NOMO-1 (cell line): ENCODE measurements around the gene MTSS2.
"Not testable (repeated sequence)": the region's sequence is repeated elsewhere in the genome, so short reads cannot be mapped to it uniquely, and the experiment has no call there.

ENCODE experiments used
- DNase-seq, 2 experiments: peaks; one replicate each; lab custom pipeline; 2025; ENCODE audit not compliant: unreplicated experiment in 2 of 2; lab: John Stamatoyannopoulos, UW

Gene MTSS2

DNA sequence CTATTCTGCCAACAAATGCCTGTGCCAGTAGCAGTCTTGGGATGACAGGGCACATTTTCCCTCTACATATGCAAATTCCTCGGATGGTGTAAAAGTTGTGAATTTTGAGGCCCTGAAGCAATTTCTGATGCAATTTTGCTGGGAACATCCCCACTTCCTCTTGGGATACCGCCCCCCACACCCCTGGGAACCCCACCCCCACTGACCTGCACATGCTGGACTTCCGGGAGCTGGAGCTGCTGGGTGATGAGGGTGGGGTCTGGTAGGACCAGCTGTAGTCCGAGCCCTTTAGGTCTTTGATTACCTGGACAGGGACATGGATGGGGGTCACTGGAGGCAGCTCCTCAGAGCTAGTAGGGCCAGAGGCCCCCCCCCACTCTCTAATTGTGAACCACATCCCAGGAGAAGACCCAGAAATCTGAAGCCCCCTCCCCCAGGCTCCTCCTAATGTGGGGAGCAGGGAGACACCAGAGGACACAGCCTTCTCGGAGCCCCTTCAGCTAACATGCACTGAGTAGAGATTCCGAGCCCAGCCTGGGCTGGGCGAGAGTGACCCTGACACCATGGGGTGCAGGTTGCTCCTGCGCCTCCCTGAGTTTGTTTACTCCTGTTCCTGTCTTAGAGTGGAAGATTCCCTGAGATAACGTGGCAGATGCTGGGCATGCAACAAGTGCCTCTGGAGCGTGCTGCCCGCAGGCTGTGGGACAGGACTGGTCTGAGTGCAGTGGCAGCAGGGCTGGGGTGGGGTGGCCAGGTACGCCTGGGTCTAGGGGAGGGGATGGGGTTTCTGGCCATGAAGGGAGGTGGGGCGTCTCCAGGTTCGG lies 9.0 kb downstream of the MTSS2 start:
- DNase-seq = no peak

DNA sequence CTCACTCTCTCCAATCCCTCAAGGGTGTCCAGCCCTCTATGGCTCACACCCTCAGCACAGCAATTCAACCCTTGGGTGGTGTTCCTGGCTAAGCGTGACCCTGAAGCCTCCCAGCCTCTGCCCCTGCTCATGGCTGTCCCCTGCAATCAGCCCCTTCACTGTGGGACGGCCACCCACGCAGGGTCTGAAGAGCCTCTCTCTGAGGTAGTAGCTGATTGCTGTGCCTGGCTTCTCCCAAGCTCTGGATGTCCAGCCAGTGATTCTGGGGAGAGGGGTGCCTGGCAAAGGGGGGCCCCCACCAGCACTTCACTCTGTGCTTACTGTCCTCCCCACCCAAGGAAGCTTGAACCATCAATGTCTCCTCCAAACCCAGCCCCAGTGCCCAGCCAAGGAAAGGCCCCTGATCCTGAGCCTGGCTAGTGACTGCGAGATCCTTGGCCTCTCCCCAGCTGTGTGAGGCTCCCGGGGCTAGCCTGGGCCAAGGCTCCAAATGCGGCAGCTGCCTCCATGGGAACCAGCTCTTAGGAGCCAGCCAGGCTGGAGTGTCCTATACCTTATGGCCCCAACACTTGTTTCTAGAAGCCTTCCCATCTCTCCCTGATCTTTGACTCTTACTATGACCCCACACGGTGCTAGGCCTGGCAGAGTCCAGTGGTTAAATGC lies 9.9 kb downstream of the MTSS2 start:
- no peak for DNase-seq

- DNase-seq = no peak
Observed at GRCh38 chr16:70674221-70675014, 11.4 kb downstream of the MTSS2 start.

- DNase-seq = not testable (repeated sequence)
Observed at GRCh38 chr16:70670938-70671337, 14.9 kb downstream of the MTSS2 start.

- DNase-seq = no peak
Observed at GRCh38 chr16:70670175-70670574, 15.7 kb downstream of the MTSS2 start.

DNA sequence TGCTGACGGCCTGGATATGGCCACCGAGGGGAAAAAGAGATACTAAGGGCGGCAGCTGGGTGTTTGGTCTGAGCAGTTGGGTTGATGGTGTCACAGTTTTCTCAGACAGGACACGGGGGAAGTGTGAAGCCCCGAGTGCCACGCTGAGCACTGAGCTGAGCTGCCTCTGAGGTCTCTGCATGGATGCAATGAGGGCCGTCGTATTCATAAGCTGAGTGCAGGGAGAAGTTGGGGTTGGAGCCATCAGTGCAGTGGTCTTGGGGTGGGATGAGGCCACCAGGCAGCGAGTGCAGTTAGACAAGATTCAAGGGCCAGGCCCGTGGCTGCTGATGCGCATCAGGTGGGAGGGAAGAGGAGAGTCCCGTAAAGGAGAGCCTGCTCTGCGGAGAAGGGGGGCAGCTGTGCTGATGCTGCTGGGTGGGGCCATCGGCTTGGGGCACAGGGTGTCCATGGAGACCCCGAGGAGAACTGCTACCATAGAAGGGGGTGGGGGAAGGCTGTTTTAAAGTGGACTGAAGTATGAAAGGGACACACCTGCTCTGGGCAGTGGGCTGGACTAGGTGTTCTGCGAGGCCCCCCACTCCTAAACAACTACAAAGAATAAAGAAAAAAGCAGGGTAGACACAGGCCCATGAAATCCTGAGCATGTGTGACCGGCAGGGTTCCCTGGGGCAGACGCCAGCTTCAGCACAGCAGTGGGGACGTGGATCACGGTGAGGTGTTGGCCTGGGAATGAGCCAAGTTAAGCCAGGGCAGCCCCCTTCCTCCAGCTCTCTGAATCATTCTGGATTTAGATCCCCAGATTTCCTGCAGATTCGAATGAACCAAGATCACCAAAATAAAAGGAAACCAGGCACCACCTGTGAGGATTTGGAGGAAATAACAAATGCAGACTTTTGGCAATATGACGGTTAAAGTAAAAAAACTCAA lies 19.8 kb downstream of the MTSS2 start:
- DNase-seq = no peak

DNA sequence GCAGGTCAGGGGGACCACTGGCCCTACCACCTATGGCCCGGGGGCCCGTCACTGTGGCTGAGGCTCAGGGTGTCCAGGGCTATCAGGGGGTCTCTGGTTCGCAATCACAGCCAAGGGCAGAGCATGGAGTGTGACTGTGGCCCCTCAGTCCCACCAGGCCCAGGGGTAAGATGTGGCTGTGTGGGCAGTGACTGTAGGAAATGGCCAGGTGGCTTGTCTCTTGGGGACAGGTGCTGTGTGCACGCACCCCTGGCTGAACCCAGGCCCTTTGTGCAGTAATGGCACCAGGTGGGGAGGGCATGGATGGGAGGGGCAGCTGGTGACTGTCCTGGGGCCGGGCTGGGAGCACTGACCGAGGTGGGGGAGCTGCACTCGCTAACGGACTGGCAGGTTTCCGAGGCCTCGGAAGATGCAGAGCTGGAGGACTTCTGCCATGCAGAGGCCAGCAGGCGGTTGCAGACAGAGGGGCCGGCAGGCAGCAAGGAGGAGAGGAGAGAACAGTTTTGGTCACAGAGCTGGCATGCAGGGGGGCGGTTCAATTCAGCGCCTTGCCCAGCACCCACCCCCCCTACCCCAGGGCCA lies 20.6 kb downstream of the MTSS2 start:
- no peak for DNase-seq

DNA sequence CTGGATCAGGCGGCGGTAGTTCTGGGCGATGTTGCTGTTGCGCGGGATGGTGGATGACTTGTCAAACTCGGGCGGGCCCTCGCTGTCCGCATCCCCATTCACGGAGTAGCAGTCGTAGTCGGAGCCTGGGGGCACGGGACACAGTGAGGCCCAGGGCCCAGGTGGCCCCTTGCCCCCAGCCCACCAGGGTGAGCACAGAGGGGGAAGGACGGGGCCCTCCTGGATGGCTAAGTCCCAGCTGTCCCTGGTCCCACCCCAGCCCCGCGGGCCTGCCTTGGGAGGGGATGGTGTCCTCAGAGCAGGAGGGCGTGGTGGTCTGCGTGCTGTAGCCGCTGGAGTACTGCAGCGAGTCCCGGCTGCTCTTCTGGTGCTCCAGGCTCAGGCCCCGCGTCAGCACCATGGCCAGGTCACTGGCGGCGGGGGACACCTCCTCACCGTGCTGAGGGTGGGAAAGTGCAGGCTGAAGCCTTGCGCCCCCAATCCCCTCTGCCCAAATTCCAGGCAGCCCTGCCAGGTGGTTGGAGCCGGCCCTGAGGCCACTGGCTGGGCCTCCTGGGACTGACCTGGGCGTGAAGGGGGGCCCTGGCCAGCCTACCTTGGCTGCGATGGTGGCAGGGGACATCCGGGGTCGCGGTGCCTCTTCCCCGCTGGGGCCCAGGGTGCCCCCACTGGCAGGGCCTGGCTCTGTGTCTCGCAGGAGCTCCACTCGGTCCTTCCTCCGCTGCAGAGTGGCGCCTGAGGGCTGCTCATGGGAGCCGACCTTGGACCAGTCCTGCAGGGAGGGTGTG lies 21.3 kb downstream of the MTSS2 start:
- no peak for DNase-seq

DNA sequence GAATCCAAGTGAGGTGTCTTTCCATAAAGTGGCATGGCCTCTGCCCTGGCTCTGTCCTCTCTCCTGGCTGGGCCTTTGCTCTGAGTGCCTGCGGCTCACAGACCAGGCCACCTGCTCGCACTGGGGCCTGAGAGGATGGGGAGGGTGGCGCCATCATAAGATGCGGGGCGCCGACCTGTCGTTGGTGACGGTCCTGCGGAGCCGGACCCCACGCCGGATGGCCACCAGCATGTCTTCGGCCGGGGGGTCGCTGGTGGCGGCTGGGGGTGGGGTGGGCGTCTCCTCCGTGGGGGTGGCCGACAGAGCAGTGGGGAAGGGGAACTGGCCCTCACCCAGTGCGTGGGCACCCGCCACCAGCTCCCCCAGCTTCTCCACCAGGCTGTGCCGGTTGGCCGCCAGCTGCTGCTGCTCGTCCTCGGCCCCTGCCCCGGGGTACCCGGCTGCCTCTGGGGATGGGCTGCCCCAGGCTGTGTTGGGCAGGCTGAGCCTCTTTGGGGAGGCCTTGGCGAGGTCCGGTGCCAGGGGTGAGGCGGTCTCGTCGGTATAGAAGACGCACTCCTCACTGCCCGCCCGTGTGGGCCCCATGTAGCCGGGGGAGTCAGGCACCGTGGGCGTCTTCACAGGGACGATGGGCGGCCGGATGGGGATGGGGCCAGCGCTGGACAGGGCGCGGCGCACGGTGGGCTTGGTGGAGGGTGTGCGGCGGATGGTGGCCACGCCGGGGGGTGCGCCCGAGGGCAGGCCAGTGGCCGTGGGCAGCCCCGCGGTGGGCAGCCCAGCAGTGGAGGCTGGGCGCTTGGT lies 22.1 kb downstream of the MTSS2 start:
- DNase-seq = no peak

- no peak for DNase-seq
Observed at GRCh38 chr16:70662991-70663523, 22.8 kb downstream of the MTSS2 start.

DNA sequence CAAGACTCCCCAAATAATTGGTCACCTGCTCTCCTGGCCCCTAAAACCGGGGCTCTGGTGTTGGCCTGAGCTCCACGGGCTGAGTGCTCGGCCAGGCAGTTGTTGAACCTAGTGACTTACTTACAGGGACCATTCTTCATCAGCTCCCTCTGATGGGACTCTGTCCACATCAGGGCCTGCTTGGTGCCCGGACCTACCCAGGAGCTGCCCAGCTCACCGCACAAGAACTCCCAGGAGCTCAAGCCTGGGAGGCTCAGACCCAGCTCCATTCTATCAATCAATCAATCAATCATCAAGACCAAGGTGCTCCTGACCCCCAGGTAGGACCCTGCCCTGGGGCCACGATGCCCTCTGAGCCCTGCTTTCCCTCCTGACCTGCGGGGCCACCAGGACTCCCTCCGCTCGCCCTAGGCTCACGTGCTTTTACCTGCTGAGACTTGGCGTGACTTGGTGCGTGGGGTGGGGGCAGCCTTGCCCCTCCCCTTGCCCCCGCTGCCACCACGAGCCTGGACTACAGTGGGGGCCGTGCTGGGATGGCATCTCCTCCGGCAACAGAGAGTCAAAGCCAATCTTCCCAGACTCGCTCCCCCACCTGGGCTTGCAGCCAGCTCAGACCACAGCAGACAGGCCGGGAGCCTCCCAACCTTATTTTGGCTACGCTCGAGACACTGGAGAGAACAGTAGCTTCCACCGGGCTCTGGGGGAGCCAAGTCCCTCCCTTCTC lies 23.8 kb downstream of the MTSS2 start:
- DNase-seq = no peak

DNA sequence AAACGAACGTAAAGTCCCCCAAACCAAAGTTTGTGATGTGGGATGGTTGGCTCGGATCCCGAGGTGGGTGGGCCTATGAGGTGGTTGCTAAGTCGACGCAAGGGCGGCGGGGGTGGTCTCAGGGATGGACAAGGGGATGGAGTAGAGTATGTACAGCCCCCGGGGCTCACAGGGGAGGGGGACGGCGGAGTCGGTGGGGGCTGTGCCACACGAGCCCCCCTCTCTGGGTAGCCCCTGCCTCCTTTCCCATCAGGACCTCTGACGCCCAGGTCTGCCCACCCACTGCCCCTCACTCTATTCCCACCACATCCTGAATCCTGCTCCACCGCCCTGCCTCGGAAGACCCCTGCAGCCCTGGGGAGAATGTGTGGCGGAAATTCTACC lies 24.3 kb downstream of the MTSS2 start:
- no peak for DNase-seq

DNA sequence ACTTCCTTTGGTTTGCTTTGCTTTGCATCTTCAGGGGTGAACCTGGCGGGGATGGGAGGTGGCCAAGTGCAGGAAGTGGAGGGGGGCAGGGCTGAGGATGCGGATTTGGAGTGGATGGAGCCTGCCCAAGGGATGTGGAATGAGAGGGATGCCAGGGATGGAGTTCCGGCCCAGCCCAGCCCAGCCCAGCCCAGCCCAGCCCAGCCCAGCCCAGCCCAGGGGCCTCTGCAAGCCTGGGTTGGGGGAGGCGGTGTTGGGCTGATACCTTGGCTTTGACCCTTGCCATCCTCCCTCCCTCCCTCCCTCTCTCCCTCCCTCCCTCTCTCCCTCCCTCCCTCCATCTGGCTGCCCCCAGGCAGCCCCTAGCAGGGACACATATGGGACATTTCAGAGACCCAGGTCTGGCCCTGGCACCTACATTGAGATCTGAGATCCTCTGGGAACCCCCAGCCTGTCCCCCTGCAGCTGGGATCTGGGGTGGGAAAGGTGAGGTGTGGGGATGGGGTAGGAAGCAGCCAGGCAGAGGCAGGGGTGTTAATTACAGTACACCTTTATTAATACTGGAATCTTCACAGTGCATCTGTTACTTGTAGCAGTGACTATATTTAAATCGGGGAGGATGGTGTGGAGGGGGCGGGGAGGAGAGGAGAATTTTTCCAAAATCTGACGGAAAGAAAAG lies 25.0 kb downstream of the MTSS2 start:
- DNase-seq = no peak

DNA sequence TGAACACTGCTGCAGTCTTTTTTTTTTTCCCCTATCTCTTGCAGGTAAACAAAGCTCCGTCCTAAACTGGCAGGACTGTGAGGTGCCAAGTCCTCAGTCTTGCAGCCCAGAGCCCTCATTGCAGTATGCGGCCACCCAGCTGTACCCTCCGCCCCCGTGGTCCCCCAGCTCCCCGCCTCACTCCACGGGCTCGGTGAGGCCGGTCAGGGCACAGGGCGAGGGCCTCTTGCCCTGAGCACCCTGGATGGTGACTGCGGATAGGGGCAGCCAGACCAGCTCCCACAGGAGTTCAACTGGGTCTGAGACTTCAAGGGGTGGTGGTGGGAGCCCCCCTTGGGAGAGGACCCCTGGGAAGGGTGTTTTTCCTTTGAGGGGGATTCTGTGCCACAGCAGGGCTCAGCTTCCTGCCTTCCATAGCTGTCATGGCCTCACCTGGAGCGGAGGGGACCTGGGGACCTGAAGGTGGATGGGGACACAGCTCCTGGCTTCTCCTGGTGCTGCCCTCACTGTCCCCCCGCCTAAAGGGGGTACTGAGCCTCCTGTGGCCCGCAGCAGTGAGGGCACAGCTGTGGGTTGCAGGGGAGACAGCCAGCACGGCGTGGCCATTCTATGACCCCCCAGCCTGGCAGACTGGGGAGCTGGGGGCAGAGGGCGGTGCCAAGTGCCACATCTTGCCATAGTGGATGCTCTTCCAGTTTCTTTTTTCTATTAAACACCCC lies 25.7 kb downstream of the MTSS2 start:
- DNase-seq = no peak

DNA sequence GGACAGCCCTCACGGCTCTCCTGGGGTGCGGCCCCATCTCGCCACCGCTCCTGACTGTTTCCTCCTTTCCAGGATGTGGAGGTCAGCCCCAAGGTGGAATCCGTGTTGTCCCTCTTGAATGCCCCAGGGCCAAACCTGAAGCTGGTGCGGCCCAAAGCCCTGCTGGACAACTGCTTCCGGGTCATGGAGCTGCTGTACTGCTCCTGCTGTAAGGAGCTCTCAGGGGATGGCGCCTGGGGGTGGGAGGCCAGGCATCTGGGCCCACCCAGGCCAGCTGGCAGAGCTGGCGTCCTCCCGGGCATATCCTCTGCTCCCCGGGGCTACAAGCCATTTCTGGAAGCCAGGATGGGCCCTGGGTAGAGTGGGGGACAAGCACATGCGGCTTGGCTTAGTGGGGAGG lies 26.3 kb downstream of the MTSS2 start:
- DNase-seq = no peak

DNA sequence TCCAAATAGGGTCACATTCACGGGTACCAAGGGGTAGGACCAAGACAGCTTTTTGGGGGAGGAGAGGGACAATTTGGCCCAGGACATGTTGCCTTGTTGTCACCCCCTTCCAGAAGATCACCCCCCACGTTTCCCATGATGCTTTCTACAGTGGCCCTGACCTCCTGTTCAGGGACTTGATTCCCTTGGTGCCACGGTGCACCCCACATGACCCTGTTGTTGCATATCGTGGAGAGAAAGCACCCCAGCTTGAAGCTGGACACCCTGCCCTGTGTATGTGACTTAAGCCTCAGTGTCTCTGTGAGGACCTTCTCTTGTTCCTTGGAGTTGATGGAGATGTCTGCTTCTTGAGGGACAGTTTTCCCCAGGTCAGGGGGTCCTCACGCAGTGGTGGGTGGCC lies 26.9 kb downstream of the MTSS2 start:
- DNase-seq = no peak

- no peak for DNase-seq
Observed at GRCh38 chr16:70657956-70658355, 27.9 kb downstream of the MTSS2 start.
